B cell (primary cell): Measurements from ENCODE around the gene TMEM163. TPM values are rescaled to one million over a fixed set of nuclear protein-coding genes. Genes with fewer than 3 reads are reported as not detected.

Experiments
- ATAC-seq: fragments of 200-7000 bp; cut with Tn5 transposase; one replicate; pipeline ENCODE4 v1.10.0; 2021; ENCODE audit warnings: low read depth, mild to moderate bottlenecking, moderate number of reproducible peaks, moderate library complexity
- CTCF ChIA-PET: fragments of 350-600 bp; sonication (Branson Sonifier 250); formaldehyde crosslinking; loops from one replicate; lab custom pipeline; 2021; ENCODE audit warnings: antibody characterized with exemption, inconsistent platforms; lab: Charles Lee
- POLR2A ChIA-PET: fragments of 350-600 bp; sonication (Branson Sonifier 250); formaldehyde crosslinking; loops from one replicate; lab custom pipeline; 2021; ENCODE audit warnings: antibody characterized with exemption; lab: Charles Lee
- DNase-seq: peaks from one replicate; pipeline ENCODE4 v3.0.0; 2013
- H2AFZ ChIP-seq: 2 replicates; pipeline ENCODE4 v1.6.1; 2012; ENCODE audit warnings: mild to moderate bottlenecking, low read depth, low read length; ENCODE audit not compliant: insufficient read depth, poor library complexity, severe bottlenecking
- H3K27ac ChIP-seq, 2 donors: 1 replicate in 1 of 2; 2 replicates in 1 of 2; pipeline ENCODE4 v1.5.1; 2012 to 2013; ENCODE audit warnings: low read length in 2 of 2, mild to moderate bottlenecking in 2 of 2, moderate library complexity in 1 of 2
- H3K27me3 ChIP-seq, 4 experiments: fragments of 200-600 bp in 1 of 4; sonication (generic) in 1 of 4; replicated peaks in 1 of 4; 1 replicate in 2 of 4; 2 replicates in 2 of 4; pipeline versions ENCODE4 v1.6.1 to v1.7.0; 2013 to 2016; ENCODE audit warnings: low read length in 3 of 4, mild to moderate bottlenecking in 2 of 4, mixed read lengths in 1 of 4, moderate library complexity in 1 of 4; ENCODE audit not compliant: insufficient read depth in 4 of 4, control insufficient read depth in 3 of 4; ENCODE audit errors: control extremely low read depth in 1 of 4
- H3K36me3 ChIP-seq, 2 experiments: replicated peaks in 1 of 2; 1 replicate in 1 of 2; 2 replicates in 1 of 2; pipeline versions ENCODE4 v1.6.1 to v1.7.1; 2013; ENCODE audit warnings: low read length in 1 of 2; ENCODE audit not compliant: insufficient read depth in 2 of 2, control insufficient read depth in 1 of 2; ENCODE audit errors: control extremely low read depth in 1 of 2, extremely low read depth in 1 of 2
- H3K4me1 ChIP-seq, 2 donors: fragments of 200-600 bp in 1 of 2; sonication (generic) in 1 of 2; 1 replicate in 1 of 2; 2 replicates in 1 of 2; pipeline versions ENCODE4 v1.5.1 to v1.6.1; 2013 to 2017; ENCODE audit warnings: low read length in 2 of 2; ENCODE audit not compliant: control insufficient read depth in 2 of 2, insufficient read depth in 2 of 2
- H3K4me2 ChIP-seq: replicated peaks from 2 replicates; pipeline ENCODE3; 2012; ENCODE audit warnings: mild to moderate bottlenecking, low read depth, low read length; ENCODE audit not compliant: poor library complexity, severe bottlenecking
- H3K4me3 ChIP-seq, 5 experiments: fragments of 200-600 bp in 1 of 5; sonication (generic) in 1 of 5; 1 replicate in 3 of 5; 2 replicates in 2 of 5; pipeline versions ENCODE4 v1.5.1 to v1.7.0; 2011 to 2016; ENCODE audit warnings: low read length in 4 of 5, mild to moderate bottlenecking in 4 of 5, low read depth in 2 of 5, control low read depth in 1 of 5, moderate library complexity in 1 of 5; ENCODE audit not compliant: insufficient read depth in 1 of 5; ENCODE audit errors: control extremely low read depth in 1 of 5, extremely low read depth in 1 of 5
- H3K79me2 ChIP-seq: fragments of 200-600 bp; sonication (generic); one replicate; pipeline ENCODE4 v1.6.0; 2016; ENCODE audit warnings: low read length; ENCODE audit not compliant: control insufficient read depth, insufficient read depth
- H3K9ac ChIP-seq: fragments of 200-600 bp; sonication (generic); 2 replicates; pipeline ENCODE4 v1.6.1; 2017; ENCODE audit warnings: mild to moderate bottlenecking, low read length, moderate library complexity
- H3K9me3 ChIP-seq, 3 donors: one replicate each; pipeline versions ENCODE4 v1.6.1 to v1.7.1; 2013; ENCODE audit warnings: low read length in 2 of 3; ENCODE audit not compliant: control insufficient read depth in 2 of 3, insufficient read depth in 1 of 3; ENCODE audit errors: control extremely low read depth in 1 of 3
- H4K20me1 ChIP-seq: 2 replicates; pipeline ENCODE4 v1.6.0; 2012; ENCODE audit warnings: mild to moderate bottlenecking, low read length; ENCODE audit not compliant: insufficient read depth, control insufficient read depth, poor library complexity, severe bottlenecking
- H3K27ac Mint-ChIP-seq: one replicate; pipeline ENCODE4 v1.8.0; 2021; ENCODE audit warnings: mixed read lengths
- H3K27me3 Mint-ChIP-seq: one replicate; pipeline ENCODE4 v1.8.0; 2021; ENCODE audit warnings: mixed read lengths
- H3K4me1 Mint-ChIP-seq: one replicate; pipeline ENCODE4 v1.8.0; 2021; ENCODE audit warnings: mixed read lengths
- H3K4me3 Mint-ChIP-seq: one replicate; pipeline ENCODE4 v1.8.0; 2021; ENCODE audit warnings: mixed read lengths
- H3K9me3 Mint-ChIP-seq: one replicate; pipeline ENCODE4 v1.8.0; 2022; ENCODE audit warnings: mixed read lengths; ENCODE audit not compliant: insufficient read depth
- EZH2 ChIP-seq: IDR thresholded peaks from 2 replicates; pipeline ENCODE4 v1.6.1; 2012; ENCODE audit warnings: borderline replicate concordance, low read depth, mild to moderate bottlenecking, moderate library complexity, low read length; ENCODE audit not compliant: insufficient read depth, poor library complexity, severe bottlenecking
- WGBS: methylation state at CpG from one replicate; pipeline ENCODE4 v1.1.5; 2013; ENCODE audit warnings: missing lambda C conversion rate; ENCODE audit not compliant: insufficient coverage; 5-methylcytosine and 5-hydroxymethylcytosine counted together
- intact Hi-C: fragments of 100-400 bp; cut with micrococcal nuclease; formaldehyde crosslinking; loops from one replicate; pipeline ENCODE4 v1.10.0; 2022
- polyA plus RNA-seq: library from polyadenylated mRNA; depleted of rRNA; stranded (reverse); fragments of >200 nt; gene quantifications from 2 replicates; pipeline ENCODE4 v1.2.3, GENCODE V29; 2012
- total RNA-seq, 2 donors: library from RNA; stranded (reverse); fragments of 120-200 nt in 1 of 2; gene quantifications; 1 replicate in 1 of 2; 2 replicates in 1 of 2; pipeline versions ENCODE4 v1.2.3 to v1.2.4, GENCODE V29; 2013 to 2022
- TF ChIP-seq, protein P1 (sequence below): fragments of 200-600 bp; IDR thresholded peaks from one replicate; pipeline ENCODE4 v1.8.0; 2022; ENCODE audit warnings: antibody characterized with exemption, mild to moderate bottlenecking

Gene TMEM163
- total and polyA plus RNA-seq, 2 donors (not counting 1 experiment from before 2014, with no cell fraction given): 2.6 to 5.6 TPM

DNA sequence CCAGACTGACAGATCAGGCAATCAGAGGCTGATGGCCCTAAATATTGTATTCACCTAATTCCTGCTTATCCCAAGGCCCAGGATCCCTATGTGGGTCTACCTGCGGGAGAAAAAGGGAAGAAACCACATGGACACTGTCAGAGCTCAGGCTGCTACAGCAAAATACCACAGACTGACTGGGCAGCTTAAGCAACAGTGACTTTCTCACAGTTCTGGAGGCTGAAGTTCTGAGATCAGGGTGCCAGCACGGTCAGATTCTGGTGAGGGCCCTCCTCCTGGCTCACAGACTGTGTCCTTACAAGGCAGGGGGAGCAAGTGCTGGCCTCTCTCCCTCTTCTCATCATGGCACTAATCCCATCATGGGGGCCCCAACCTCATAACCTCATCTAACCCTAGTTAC is 181.7 kb downstream of the TMEM163 start:
- ATAC-seq: no peak
- TF ChIP-seq, protein P1, sequence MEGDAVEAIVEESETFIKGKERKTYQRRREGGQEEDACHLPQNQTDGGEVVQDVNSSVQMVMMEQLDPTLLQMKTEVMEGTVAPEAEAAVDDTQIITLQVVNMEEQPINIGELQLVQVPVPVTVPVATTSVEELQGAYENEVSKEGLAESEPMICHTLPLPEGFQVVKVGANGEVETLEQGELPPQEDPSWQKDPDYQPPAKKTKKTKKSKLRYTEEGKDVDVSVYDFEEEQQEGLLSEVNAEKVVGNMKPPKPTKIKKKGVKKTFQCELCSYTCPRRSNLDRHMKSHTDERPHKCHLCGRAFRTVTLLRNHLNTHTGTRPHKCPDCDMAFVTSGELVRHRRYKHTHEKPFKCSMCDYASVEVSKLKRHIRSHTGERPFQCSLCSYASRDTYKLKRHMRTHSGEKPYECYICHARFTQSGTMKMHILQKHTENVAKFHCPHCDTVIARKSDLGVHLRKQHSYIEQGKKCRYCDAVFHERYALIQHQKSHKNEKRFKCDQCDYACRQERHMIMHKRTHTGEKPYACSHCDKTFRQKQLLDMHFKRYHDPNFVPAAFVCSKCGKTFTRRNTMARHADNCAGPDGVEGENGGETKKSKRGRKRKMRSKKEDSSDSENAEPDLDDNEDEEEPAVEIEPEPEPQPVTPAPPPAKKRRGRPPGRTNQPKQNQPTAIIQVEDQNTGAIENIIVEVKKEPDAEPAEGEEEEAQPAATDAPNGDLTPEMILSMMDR: no peak
- no peak for TF ChIP-seq EZH2

DNA sequence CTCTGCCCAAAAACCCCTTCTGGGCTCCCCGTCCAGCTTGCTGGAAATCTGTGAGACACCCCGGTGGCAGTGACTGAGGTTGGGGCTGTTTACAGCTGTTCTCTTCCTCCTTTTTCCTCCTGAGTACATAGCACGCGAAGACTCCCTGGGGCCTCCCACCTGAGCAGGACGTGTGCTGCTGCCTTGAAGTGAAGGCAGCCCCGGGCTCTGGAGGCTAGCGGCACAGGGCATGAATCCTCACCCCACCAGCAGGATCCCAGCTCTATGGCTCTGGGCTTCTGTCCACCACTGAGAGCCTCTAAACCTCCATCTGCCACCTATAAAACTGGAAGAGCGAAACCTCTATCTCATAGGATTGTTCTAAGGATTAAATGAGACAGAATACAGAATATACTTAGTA is 182.5 kb downstream of the TMEM163 start:
- H3K9me3 Mint-ChIP-seq: no peaks in the 10 kb centered on the region
- intact Hi-C loops: no loop called here

More for the DNA sequence above, 181.7 kb downstream of the TMEM163 start:
- Histone ChIP-seq H3K4me1 (no peaks in the 10 kb centered on the region), H4K20me1 (no peaks in the 10 kb centered on the region), H2AFZ (no peak overlapping the region), H3K79me2 (no peaks in the 10 kb centered on the region), H3K27ac (no peak overlapping the region), H3K4me2 (no peak overlapping the region), H3K27me3 (no peaks in the 10 kb centered on the region), H3K36me3 (no peaks in the 10 kb centered on the region), H3K9me3 (no peaks in the 10 kb centered on the region), H3K4me3 (no peak overlapping the region), H3K9ac (no peak overlapping the region)
- WGBS: 90% methylated on average over 2 of the region's 2 CpGs
- Mint-ChIP-seq H3K27ac (no peak overlapping the region), H3K9me3 (no peaks in the 10 kb centered on the region), H3K4me1 (no peaks in the 10 kb centered on the region), H3K27me3 (no peaks in the 10 kb centered on the region), H3K4me3 (no peak overlapping the region)
- no peak for DNase-seq
- ChIA-PET POLR2A (no interaction called here), CTCF (no interaction called here)
- intact Hi-C loops: no loop called here

More for the DNA sequence above, 182.5 kb downstream of the TMEM163 start:
- H3K27me3 Mint-ChIP-seq: no peaks in the 10 kb centered on the region
- WGBS: 88% methylated on average over 5 of the region's 8 CpGs
- Histone ChIP-seq H4K20me1 (no peaks in the 10 kb centered on the region), H2AFZ (no peak overlapping the region), H3K9me3 (no peaks in the 10 kb centered on the region), H3K4me1 (no peaks in the 10 kb centered on the region), H3K9ac (no peak overlapping the region), H3K27ac (no peak overlapping the region), H3K27me3 (no peaks in the 10 kb centered on the region), H3K36me3 (no peaks in the 10 kb centered on the region), H3K4me2 (no peak overlapping the region), H3K79me2 (no peaks in the 10 kb centered on the region), H3K4me3 (no peak overlapping the region)
- ChIA-PET CTCF (no interaction called here), POLR2A (no interaction called here)
- H3K4me1 Mint-ChIP-seq: no peaks in the 10 kb centered on the region
- ATAC-seq (no peak), DNase-seq (no peak)
- H3K4me3 Mint-ChIP-seq: no peak overlapping the region
- no peak overlapping the region for H3K27ac Mint-ChIP-seq
- no peak for TF ChIP-seq EZH2
- TF ChIP-seq, protein P1: no peak
